ENCODE data around the gene GATA6.

The GATA6 gene

DNA sequence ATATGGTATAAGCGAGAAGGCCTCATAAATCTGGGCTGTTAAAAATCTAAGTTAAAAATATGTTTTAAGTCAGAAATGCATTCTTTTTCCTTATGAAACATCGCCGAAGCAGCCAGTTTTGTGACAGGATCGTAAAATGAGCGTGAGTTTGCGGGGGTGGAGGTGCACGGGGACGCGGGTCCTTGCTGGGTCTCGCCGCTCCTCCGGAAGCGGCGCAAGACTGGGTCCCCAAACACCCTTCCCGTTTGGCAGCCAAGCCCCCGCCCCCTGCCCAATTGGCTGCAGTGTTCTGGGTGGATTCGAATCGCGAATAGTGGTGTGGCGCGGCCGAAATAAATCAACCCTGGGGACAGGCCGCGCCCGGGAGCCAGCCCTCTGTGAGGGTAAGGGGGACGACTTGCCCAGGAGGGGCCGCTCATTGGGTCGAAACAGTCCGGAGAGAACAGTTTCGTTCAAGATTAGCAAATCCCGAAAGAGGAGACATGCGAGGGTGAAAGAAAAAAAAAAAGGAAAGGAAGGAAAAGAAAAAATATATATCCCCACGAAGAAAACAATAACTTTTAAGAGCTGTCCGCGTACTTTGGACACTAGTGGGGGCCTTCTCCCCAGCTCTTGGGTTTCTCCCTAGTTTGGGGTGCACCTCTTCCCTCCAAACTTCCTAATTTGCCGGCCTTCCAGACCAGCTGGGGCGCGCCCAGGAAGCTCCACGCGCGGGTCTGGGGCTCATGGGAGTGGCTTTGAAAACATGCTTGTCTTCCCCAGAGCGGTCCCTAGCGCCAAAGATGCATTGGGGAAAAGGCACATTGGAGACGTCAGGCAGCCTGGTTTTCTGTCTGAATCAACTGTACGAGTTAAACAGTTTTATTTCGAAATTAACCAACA, 3.1 kb upstream of the GATA6 start:
- DNase-seq (ENCODE audit: low read depth in 2 of 2, low spot score in 1 of 2), result no peak

DNA sequence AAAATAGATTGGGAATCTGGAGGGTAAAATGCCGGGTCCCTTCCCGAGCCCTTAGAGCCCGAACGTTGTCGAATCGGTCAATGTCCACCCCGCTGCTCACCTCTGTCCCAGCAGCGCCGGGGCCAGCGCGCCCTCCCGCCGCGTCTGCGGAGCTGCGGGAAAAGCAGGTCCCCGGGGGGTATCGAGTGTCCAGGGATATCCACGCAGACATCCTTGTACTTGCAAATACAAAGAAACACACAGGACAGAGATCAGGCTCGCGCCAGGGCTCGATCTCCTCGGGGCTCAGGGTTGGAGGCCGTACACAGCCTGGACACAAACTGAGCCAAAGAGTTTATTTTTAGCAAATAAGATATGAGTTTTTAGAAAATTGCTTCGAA, 2.3 kb upstream of the GATA6 start:
- no peak for DNase-seq (ENCODE audit: low read depth in 2 of 2, low spot score in 1 of 2)

DNA sequence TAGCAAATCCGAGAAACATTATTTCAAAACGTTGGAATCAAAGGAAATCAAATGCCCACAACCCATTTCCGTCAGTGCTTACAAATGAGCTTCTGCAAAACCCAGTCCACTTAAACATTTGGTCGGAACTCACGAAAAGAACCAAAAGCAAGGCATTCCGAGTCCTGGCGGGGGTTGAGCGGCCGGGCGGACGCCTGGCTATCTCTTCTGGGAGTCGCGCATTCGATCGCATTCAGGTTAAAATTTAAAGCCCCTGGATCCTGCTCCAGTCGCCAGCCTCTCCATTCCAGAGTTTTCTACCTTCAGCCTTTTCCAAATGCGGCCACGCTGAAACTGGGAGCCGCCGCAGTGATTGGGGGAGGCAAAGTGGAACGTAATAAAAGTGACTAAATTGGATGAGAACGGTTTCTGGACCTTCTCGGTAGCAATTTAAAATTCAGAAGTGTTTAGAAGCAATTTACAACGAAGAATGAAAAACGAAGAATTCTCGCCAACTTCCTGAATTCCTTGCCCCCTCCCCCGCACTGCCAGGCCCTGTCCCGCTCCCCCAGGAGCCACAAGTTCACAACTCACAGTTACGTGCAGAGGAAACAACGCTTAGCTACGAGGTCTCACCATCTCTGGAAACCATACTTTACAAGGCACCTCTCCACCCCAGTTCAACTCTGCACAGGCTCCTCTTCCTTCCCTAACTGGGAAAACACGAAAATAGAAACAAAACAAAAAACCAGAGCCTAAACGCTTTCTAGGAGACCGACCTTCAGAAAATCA, 1.7 kb upstream of the GATA6 start:
- no peak for DNase-seq (ENCODE audit: low read depth in 2 of 2, low spot score in 1 of 2)

DNA sequence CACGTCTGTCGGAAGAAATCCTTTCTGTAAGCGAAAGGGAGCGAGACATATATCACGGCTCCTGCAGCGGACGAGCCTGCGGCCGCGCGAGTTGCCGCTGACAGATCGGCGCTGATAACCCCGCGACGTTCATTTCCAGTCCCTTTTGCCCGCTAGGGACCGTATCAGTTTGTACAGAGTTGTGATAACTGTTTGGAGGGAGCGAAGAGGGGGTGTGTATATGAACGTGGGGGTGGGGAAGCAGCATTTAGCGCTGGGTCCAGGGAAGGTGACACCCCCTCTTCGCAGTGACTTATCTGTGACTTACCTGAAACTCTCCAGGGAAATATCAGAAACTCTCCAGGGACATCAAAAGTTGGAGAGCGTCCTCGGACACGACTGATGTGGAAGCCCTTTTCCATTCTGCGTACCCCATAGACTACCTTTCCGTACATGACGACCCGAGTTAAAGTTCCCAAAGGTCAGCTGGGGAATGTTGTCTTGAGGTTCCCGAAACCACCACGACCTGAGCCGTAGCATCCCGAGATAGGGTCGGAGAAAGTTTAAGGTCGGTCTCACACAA, 948 bp upstream of the GATA6 start:
- no peak for DNase-seq (ENCODE audit: low read depth in 2 of 2, low spot score in 1 of 2)

DNA sequence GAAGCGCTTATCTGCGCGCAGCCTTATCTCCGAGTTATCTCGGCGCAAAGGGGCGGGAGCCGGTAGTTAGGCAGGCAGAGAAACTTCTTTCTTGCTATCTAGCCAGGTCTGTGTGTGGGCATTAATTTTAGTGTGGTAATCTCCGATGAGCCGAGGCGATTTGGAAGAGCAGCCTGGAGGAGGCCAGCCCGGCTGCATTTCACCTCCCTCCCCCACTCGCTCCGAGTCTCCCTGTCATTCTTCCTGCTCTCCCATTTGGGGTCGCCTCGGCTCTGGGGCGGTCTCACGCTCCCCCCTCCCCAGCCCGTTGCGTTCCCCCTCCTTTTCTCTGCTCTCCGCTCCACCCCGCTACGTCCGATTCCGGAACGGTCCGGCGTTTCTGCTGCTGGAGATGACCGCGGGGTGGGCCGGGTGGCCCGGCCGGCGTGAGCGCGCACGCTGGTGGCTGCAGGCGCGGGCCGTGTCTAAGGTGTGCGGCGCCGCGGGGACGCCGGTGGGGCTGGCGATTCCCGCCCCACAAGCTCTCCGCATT, 566 bp downstream of the GATA6 start:
- DNase-seq (ENCODE audit: low read depth in 2 of 2, low spot score in 1 of 2), result no peak

DNA sequence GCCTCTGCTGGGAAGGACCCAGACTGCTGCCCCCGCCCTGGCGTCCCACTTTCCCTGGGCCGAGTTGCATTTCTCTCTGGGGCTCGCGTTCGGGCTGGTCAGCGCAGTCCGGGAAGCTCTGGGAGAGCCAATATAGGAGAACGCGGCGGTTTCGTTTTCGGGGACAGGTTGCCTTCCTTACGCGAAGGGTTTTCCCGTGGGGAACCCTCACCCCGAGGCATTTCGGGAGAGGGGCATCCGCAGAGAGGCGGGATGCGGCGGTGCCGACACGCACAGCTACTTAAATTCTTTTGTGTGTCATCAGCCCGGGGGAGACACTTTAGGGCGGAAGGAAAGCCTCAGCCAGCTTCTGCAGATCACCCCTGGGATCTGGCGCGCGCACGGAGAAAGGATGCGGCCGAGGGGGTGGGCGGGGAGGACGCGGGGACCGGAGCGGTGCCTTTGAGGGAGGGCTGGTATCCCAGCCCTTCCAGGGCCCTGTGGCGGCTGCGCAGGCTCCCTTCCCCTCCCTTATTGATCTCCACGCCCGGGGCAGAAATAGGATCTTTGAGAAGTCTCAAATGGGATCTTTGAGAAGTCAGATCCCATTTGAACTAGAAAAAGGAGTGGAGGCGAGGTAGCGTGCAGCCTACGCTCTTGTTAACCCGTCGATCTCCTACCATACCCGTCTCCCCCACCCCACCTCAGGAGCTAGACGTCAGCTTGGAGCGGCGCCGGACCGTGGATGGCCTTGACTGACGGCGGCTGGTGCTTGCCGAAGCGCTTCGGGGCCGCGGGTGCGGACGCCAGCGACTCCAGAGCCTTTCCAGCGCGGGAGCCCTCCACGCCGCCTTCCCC, 1.2 kb downstream of the GATA6 start:
- DNase-seq (ENCODE audit: low read depth in 2 of 2, low spot score in 1 of 2), result no peak

DNA sequence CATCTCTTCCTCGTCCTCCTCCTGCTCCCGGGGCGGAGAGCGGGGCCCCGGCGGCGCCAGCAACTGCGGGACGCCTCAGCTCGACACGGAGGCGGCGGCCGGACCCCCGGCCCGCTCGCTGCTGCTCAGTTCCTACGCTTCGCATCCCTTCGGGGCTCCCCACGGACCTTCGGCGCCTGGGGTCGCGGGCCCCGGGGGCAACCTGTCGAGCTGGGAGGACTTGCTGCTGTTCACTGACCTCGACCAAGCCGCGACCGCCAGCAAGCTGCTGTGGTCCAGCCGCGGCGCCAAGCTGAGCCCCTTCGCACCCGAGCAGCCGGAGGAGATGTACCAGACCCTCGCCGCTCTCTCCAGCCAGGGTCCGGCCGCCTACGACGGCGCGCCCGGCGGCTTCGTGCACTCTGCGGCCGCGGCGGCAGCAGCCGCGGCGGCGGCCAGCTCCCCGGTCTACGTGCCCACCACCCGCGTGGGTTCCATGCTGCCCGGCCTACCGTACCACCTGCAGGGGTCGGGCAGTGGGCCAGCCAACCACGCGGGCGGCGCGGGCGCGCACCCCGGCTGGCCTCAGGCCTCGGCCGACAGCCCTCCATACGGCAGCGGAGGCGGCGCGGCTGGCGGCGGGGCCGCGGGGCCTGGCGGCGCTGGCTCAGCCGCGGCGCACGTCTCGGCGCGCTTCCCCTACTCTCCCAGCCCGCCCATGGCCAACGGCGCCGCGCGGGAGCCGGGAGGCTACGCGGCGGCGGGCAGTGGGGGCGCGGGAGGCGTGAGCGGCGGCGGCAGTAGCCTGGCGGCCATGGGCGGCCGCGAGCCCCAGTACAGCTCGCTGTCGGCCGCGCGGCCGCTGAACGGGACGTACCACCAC, 2.1 kb downstream of the GATA6 start:
- no peak for DNase-seq (ENCODE audit: low read depth in 2 of 2, low spot score in 1 of 2)

DNA sequence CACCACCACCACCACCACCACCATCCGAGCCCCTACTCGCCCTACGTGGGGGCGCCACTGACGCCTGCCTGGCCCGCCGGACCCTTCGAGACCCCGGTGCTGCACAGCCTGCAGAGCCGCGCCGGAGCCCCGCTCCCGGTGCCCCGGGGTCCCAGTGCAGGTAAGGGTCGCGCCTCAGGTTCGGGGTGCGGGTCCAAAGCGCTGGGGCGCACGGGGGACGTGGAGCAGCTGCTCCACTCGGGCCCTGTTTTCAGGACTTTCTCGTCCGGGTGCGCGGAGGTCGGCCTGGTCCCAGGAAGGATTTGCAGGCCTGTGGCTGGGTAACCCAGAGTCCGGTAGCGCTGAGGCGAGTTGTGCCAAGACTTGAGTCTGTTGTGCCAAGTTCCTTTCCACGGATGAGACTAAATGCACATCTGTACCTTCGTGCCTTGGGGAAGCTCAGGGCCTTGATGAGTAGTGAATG, 2.8 kb downstream of the GATA6 start:
- no peak for DNase-seq (ENCODE audit: low read depth in 2 of 2, low spot score in 1 of 2)

DNA sequence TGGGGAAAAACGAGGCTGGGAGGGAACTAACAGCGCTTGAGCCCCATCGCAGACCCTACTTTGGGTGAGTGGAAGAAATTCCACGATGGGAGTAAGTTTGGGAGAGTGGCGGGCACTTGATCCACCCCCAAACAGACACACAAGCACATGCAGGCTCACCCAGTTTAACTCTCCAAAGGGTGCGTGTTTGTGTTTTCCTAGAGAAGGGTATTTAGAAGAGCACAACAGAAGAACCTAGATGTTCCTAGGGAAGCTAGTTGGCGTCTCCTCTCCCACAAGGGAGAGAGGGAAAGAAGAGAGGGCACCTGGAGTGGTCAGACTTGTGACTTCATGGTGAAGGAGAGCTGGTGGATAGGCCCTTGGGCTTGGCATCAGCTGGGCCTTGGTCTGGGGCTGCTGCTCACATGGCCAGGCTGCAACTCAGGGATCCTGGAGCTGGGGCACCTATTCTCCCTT, 3.2 kb downstream of the GATA6 start:
- no peak for DNase-seq (ENCODE audit: low read depth in 2 of 2, low spot score in 1 of 2)

DNA sequence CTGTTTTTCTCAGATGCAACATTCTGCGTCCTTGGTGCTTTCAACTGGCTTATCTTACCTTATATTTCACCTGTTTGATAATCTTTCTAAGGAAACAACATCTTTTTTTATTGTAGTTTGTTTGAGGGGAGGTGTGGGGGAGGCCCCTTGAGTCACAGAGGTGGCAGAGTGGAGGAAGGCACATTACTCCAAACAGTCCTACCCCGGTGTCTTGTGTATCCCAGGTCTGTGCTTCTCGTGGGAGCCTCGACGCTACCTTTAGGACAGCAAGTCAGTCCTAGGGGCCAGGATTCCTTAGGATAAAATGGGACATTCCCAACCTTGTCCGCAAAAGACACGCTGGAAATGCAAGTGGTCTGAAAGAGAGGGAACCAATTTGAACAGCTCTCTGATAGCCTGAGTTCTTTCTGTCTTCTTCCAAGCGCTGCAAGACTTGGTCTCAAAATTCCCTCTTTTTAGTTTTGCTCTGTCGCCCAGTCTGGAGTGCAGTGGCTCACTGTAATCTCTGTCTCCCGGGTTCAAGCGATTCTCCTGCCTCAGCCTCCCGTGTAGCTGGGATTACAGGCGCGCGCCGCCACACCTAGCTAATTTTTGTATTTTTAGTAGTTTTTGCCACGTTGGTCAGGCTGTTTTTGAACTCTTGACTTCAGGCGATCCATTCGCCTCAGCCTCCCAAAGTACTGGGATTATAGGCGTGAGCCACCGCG, 4.0 kb downstream of the GATA6 start:
- no peak for DNase-seq (ENCODE audit: low read depth in 2 of 2, low spot score in 1 of 2)

DNA sequence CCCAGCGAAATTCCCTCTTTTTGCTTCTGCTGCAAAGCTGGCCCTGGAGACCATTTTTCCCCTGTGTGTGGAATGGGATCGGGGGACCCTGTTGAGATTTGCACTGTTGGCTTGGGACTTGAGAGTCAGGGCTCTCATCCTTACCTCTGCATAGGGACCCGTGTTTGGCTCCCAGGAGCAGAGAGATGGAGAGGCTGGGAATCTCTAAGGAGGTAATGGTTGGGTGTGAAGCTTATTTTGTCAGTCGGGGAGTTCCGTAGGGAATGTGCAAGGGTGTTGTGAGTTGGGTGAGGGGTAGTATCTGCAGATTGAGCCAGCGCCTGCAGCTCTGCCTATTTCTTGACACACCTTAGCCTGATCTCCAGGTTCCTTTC, 4.5 kb downstream of the GATA6 start:
- no peak for DNase-seq (ENCODE audit: low read depth in 2 of 2, low spot score in 1 of 2)

DNA sequence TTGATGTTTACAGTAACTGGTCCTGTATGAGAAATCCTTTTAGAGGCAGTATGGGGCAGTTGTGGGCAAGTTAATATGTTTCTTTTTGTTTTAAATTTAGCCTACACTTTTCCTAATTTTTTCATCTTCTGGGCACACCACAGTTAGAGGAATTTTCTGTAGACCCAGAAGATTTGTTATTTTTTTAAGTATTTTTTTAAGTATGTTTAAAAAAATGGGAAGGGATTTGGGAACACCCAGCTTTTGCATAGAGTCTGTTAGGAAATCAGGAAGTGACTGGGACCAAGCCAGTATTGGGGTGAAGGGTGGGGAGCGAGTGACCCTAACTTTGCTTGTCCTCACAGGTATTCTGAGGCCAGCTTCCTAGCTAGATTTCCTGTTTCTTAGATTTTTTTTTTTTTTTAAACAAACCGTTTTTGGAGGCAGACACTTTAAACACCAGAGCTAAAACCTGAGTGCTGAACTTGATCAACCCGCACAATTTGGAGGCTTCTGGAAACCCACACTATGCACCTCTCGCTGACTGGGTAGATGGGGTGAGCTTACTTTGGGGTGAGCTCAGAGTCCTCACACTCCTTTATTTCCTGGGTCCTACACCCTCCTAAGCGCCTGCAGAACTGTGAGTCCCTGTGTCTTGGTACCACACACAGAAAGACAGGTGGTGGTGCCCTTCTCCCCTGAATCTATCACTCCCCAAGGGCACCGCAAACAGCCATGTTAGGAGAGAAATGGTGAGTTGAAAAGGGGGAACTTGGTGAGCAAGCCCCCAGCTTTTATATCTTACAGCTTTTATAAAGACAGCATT, 5.2 kb downstream of the GATA6 start:
- no peak for DNase-seq (ENCODE audit: low read depth in 2 of 2, low spot score in 1 of 2)

DNA sequence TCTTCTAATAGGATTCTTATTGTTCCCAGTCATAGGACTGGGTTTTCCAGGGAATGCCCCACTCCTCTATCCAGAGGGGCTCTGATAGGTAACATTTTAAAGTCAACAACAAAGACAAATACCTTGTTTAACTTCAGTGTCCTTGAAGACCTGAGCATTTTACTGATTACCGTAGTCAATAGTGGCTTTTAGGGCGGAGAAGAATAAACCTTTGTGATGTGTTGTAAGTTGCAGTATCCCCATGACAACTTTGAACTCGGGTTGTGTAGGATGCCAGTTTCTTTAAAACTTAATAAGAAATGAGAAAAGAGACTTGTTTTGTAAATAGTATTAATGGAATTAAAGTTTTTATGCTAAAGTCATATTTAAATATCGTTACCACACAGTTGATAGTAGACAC, 6.0 kb downstream of the GATA6 start:
- no peak for DNase-seq (ENCODE audit: low read depth in 2 of 2, low spot score in 1 of 2)

DNA sequence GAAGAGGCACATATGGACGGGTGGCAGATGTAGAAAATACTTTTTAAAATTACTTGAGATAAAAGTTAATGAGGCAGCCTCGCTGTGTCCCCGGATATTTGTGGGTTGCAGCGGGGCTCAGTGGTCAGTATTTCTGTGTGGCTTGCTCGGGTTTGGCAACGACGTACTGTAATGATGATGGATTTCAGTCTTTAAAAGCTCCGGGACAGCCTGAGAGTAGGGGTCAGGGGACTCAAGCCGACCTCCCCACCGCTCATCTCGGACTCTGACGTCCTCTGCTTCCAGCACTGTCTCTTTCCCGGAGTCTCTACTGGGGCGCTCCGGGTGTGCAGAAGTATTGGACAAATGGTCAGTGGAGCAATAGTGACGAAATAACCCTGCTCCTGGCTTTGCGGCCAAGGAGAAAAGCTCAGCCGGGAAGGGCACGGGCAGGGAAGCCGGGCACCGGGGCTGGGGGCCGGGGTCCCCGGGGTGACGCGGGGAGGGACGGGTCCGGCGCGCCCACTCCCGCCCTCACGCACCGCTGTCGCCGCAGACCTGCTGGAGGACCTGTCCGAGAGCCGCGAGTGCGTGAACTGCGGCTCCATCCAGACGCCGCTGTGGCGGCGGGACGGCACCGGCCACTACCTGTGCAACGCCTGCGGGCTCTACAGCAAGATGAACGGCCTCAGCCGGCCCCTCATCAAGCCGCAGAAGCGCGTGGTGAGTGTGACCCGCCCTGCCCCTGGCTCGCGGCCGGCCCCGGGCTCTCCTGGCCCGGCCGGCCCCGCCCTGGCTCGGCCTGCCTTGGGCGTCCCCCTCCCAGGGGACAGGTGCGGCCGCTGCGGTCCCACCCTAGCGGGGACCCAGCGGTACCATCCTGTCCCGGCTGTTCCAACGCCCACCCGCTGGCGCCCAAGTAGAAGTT, 7.3 kb downstream of the GATA6 start:
- no peak for DNase-seq (ENCODE audit: low read depth in 2 of 2, low spot score in 1 of 2)

DNA sequence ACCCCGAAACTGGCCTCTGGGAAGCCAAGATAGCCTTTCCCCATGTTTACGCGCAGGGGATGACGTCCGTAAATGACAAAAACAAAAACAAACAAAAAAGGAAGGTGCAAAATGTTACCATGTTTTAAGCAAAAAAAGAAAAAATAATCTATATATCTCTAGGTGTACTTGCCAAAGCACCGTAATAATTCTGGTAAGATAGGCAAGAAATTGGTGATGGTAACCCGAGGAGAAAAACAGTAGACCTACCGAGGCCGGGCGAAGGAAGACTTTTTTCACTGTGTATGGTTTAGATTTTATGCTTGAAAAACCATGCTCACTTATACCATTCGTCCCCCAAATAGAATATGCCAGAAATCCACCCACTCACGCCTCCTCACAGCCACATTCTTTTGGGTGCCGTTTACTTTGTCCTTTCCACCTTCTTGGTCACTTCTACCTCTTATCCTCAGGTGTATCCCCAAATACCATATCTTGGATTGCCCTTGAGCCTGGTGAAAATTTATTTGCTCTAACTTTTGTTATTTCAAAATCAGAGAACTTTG, 8.0 kb downstream of the GATA6 start:
- DNase-seq (ENCODE audit: low read depth in 2 of 2, low spot score in 1 of 2), result no peak

DNA sequence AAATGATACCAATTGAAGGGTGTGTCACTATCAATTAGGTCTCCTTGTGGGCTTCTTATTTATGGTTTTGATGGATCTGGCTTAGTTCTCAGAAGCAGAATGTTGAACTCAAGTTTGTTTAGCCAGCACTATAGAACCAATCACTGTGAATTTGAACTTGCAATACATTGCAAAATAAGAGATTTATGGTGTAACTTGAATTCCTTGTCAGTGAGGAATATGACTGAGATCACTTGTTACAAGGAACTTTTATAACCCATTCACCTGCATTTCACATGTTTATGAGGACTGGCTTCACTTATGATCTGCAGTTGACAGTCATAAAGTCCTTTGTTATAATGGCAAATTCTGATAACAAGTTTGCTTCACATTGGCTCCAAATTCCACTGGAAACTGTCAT, 9.8 kb downstream of the GATA6 start:
- DNase-seq (ENCODE audit: low read depth in 2 of 2, low spot score in 1 of 2), result no peak

DNA sequence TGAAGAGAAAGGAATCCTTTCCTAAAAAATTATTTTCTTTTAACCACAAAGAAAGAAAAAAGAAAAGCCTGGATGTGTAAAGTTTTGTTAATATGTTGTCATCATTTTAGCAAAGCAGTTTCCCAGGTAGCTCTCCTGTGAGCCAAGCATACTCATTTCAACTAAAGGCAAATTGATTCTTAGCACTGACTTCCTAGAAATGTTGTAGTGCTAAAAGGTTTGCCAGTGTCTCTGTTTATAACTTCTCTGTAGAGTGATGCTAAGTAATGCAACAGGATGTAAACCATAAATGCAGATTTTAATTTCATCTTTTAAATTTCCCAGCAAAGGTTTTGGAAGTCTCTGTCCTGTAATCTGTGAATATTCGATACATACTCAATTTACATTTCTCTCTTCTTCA, 10.2 kb downstream of the GATA6 start:
- DNase-seq (ENCODE audit: low read depth in 2 of 2, low spot score in 1 of 2), result no peak

Measured in stimulated activated CD8-positive, alpha-beta memory T cell treated with anti-CD3 and anti-CD28 coated beads, Interleukin-4, amount 100 ng/mL, for 1 hour (primary cell).